Activated naive CD4-positive, alpha-beta T cell treated with Interleukin-2 at 50 U/mL for 16 hours (primary cell): ENCODE measurements around the gene RPS6KA6.
"Not testable (repeated sequence)": the region's sequence is repeated elsewhere in the genome, so short reads cannot be mapped to it uniquely, and the experiment has no call there.

Experiments used
- DNase-seq: peaks from one replicate; pipeline ENCODE4 v3.0.0-alpha.2; 2020

The RPS6KA6 gene

GRCh38 chrX:84161641-84162040, 26.4 kb downstream of the RPS6KA6 start:
- no peak for DNase-seq

- no peak for DNase-seq
These were observed 27.3 kb downstream of the RPS6KA6 start for GRCh38 chrX:84160736-84161135.

- DNase-seq: no peak
These were observed 31.2 kb downstream of the RPS6KA6 start for GRCh38 chrX:84156821-84157220.

GRCh38 chrX:84155938-84156337, 32.1 kb downstream of the RPS6KA6 start:
- DNase-seq: no peak

- DNase-seq: no peak
These were observed 34.5 kb downstream of the RPS6KA6 start for GRCh38 chrX:84153538-84153937.

GRCh38 chrX:84144991-84145390, 43.0 kb downstream of the RPS6KA6 start:
- DNase-seq: no peak

- DNase-seq: no peak
These were observed 43.7 kb downstream of the RPS6KA6 start for GRCh38 chrX:84144281-84144680.

GRCh38 chrX:84133023-84133422, 55.0 kb downstream of the RPS6KA6 start:
- DNase-seq: no peak

- no peak for DNase-seq
These were observed 64.4 kb downstream of the RPS6KA6 start for GRCh38 chrX:84123585-84123984.

GRCh38 chrX:84118769-84119168, 69.2 kb downstream of the RPS6KA6 start:
- DNase-seq: no peak

GRCh38 chrX:84118315-84118714, 69.7 kb downstream of the RPS6KA6 start:
- no peak for DNase-seq

- DNase-seq: no peak
These were observed 79.4 kb downstream of the RPS6KA6 start for GRCh38 chrX:84108584-84108983.

- DNase-seq: no peak
These were observed 88.9 kb downstream of the RPS6KA6 start for GRCh38 chrX:84099120-84099519.

GRCh38 chrX:84079479-84080197, 108.4 kb downstream of the RPS6KA6 start:
- DNase-seq: not testable (repeated sequence)

- DNase-seq: no peak
These were observed 109.0 kb downstream of the RPS6KA6 start for GRCh38 chrX:84078991-84079390.

- no peak for DNase-seq
These were observed 123.2 kb downstream of the RPS6KA6 start for GRCh38 chrX:84064814-84065213.

GRCh38 chrX:84064164-84064563, 123.8 kb downstream of the RPS6KA6 start:
- no peak for DNase-seq

- no peak for DNase-seq
These were observed 140.7 kb downstream of the RPS6KA6 start for GRCh38 chrX:84047339-84047738.

GRCh38 chrX:84046403-84046984, 141.5 kb downstream of the RPS6KA6 start:
- DNase-seq: no peak

- DNase-seq: no peak
These were observed 143.9 kb downstream of the RPS6KA6 start for GRCh38 chrX:84044051-84044450.
